GM12878 (cell line): ENCODE data around the gene SBF2. TPM values are rescaled to one million over a fixed set of nuclear protein-coding genes. Genes with fewer than 3 reads are reported as not detected.

ENCODE experiments used
- ATAC-seq: fragments of 200-7000 bp; cut with Tn5 transposase; 3 replicates; pipeline ENCODE4 v1.9.1; 2020; ENCODE audit warnings: mild to moderate bottlenecking, moderate library complexity
- BruUV-seq: library from RNA; stranded (reverse); fragments of 400-500 nt; replicated peaks from 2 replicates; lab custom pipeline; 2021; lab: Mats Ljungman, UMichigan
- CTCF ChIA-PET: fragments of 300-600 bp; sonication (Branson Sonifier 250); formaldehyde crosslinking; extraction: SDS; loops from one replicate; lab custom pipeline; 2021; ENCODE audit warnings: inconsistent platforms; lab: Yijun Ruan, JAX
- POLR2A ChIA-PET: fragments of 350-600 bp; formaldehyde crosslinking; extraction: SDS; loops from one replicate; lab custom pipeline; 2021; ENCODE audit warnings: inconsistent platforms; lab: Charles Lee
- RAD21 ChIA-PET: fragments of 300-600 bp; sonication (Branson Sonifier 250); formaldehyde crosslinking; loops from one replicate; lab custom pipeline; 2023; ENCODE audit warnings: antibody characterized with exemption; ENCODE audit not compliant: unreplicated experiment; lab: Charles Lee
- SMC1A ChIA-PET: fragments of 300-600 bp; sonication (Branson Sonifier 250); formaldehyde crosslinking; loops from one replicate; lab custom pipeline; 2023; ENCODE audit not compliant: unreplicated experiment, uncharacterized antibody; lab: Charles Lee
- DNase-seq: peaks from one replicate; pipeline ENCODE4 v3.0.0-alpha.2; 2011; ENCODE audit warnings: low read depth, low spot score
- FAIRE-seq: peaks from 3 replicates; lab custom pipeline; 2011; peaks lifted over from hg19 to GRCh38; lab: Jason Lieb, UNC
- H2AFZ ChIP-seq: 2 replicates; pipeline ENCODE4 v1.6.0; 2011; ENCODE audit warnings: low read depth, low read length, control low read depth; ENCODE audit not compliant: control insufficient read depth
- H3K27ac ChIP-seq: 2 replicates; pipeline ENCODE4 v1.5.1; 2011; ENCODE audit warnings: control low read depth; ENCODE audit not compliant: control insufficient read depth, insufficient read depth
- H3K27me3 ChIP-seq, 2 experiments: replicated peaks in 1 of 2; 2 replicates each; pipeline versions ENCODE4 v1.6.0 to v1.6.1; 2011; ENCODE audit warnings: low read length in 1 of 2; ENCODE audit not compliant: control insufficient read depth in 2 of 2, insufficient read depth in 2 of 2
- H3K36me3 ChIP-seq, 2 experiments: 2 replicates each; pipeline ENCODE4 v1.5.1; 2011; ENCODE audit warnings: low read length in 1 of 2; ENCODE audit not compliant: control insufficient read depth in 2 of 2, insufficient read depth in 2 of 2
- H3K4me1 ChIP-seq: 2 replicates; pipeline ENCODE4 v1.6.1; 2011; ENCODE audit warnings: mild to moderate bottlenecking, low read length, moderate library complexity, mixed read lengths; ENCODE audit not compliant: control insufficient read depth, insufficient read depth
- H3K4me2 ChIP-seq: 2 replicates; pipeline ENCODE4 v1.6.0; 2011; ENCODE audit warnings: control low read depth; ENCODE audit not compliant: control insufficient read depth, insufficient read depth
- H3K4me3 ChIP-seq: fragments of 200-600 bp; sonication (generic); 2 replicates; pipeline ENCODE4 v1.5.1; 2016
- H3K79me2 ChIP-seq: 2 replicates; pipeline ENCODE4 v1.6.0; 2011; ENCODE audit warnings: low read length; ENCODE audit not compliant: control insufficient read depth, insufficient read depth
- H3K9ac ChIP-seq: 2 replicates; pipeline ENCODE4 v1.8.0; 2011; ENCODE audit warnings: low read length, control low read depth, mixed read lengths; ENCODE audit not compliant: control insufficient read depth, insufficient read depth
- H3K9me3 ChIP-seq: replicated peaks from 3 replicates; pipeline ENCODE4 v1.5.1; 2011; ENCODE audit warnings: mild to moderate bottlenecking, low read length; ENCODE audit not compliant: control insufficient read depth, insufficient read depth
- H4K20me1 ChIP-seq: 2 replicates; pipeline ENCODE4 v1.6.0; 2011; ENCODE audit not compliant: control insufficient read depth, insufficient read depth
- CREB1 ChIP-seq: IDR thresholded peaks from 2 replicates; pipeline ENCODE4 v1.6.1; 2012; ENCODE audit warnings: low read depth, mild to moderate bottlenecking, inconsistent platforms
- DPF2 ChIP-seq: fragments of 450-650 bp; IDR thresholded peaks from 2 replicates; pipeline ENCODE4 v1.6.1; 2017; ENCODE audit warnings: mild to moderate bottlenecking
- MTA3 ChIP-seq: IDR thresholded peaks from 2 replicates; pipeline ENCODE4 v1.6.1; 2012; ENCODE audit warnings: low read length, inconsistent platforms, borderline replicate concordance
- POLR2AphosphoS2 ChIP-seq: IDR thresholded peaks from 2 replicates; pipeline ENCODE4 v1.6.1; 2011; ENCODE audit warnings: low read depth, mild to moderate bottlenecking, low read length, improper control_type of control experiment, moderate library complexity
- RAD51 ChIP-seq: fragments of 450-650 bp; IDR thresholded peaks from 2 replicates; pipeline ENCODE4 v1.6.1; 2016; ENCODE audit warnings: moderate library complexity, mild to moderate bottlenecking, inconsistent platforms
- RELA ChIP-seq: fragments of 450-650 bp; IDR thresholded peaks from 2 replicates; pipeline ENCODE4 v1.8.0; 2014; ENCODE audit warnings: borderline replicate concordance; ENCODE audit not compliant: partially characterized antibody
- TCF12 ChIP-seq: IDR thresholded peaks from 2 replicates; pipeline ENCODE4 v1.6.1; 2011; ENCODE audit warnings: low read depth, mild to moderate bottlenecking, low read length
- TCF3 ChIP-seq: IDR thresholded peaks from 2 replicates; pipeline ENCODE4 v1.6.1; 2012; ENCODE audit warnings: low read depth, mild to moderate bottlenecking, low read length, borderline replicate concordance; ENCODE audit not compliant: insufficient read depth
- ZNF384 ChIP-seq: IDR thresholded peaks from 2 replicates; pipeline ENCODE4 v1.6.1; 2012; ENCODE audit warnings: low read depth, mild to moderate bottlenecking, low read length, improper control_type of control experiment, borderline replicate concordance
- WGBS: methylation state at CpG from one replicate; pipeline ENCODE4 v1.1.6; 2016; ENCODE audit warnings: low lambda C conversion rate; ENCODE audit not compliant: insufficient replicate concordance, insufficient coverage; ENCODE audit errors: missing lambda C conversion rate; 5-methylcytosine and 5-hydroxymethylcytosine counted together
- in situ Hi-C: fragments of 300-500 bp; cut with MboI; formaldehyde crosslinking; loops from 9 replicates; pipeline ENCODE4 v1.14.3; 2018; ENCODE audit warnings: mixed read lengths
- intact Hi-C: fragments of 100-400 bp; cut with micrococcal nuclease; formaldehyde crosslinking; loops from one replicate; pipeline ENCODE4 v1.14.2; 2022; ENCODE audit not compliant: unreplicated experiment
- polyA plus RNA-seq, 11 experiments: library from polyadenylated mRNA; depleted of rRNA in 4 of 11; unstranded in 6 of 11; stranded (reverse) in 5 of 11; fragments of >200 nt; fragmentation: Nextera tagmentation in 4 of 11; fragmentation: Illumina TruSeq in 1 of 11; extraction: Ambion mirVana in 4 of 11; extraction: Trizol in 1 of 11; gene quantifications; 1 replicate in 1 of 11; 2 replicates in 10 of 11; pipeline versions ENCODE4 v1.2.1 to v1.2.3, GENCODE V29; 2011 to 2016; ENCODE audit warnings: inconsistent platforms in 2 of 11, missing spikeins in 2 of 11, low read depth in 1 of 11
- total RNA-seq, 4 experiments: library from RNA; depleted of rRNA in 3 of 4; stranded (reverse); fragments of >200 nt in 3 of 4; fragmentation: Illumina TruSeq in 1 of 4; extraction: Trizol in 1 of 4; gene quantifications; 2 replicates each; pipeline versions ENCODE4 v1.2.1 to v1.2.3, GENCODE V29; 2013 to 2021
- TF ChIP-seq, protein P1 (sequence below): fragments of 450-650 bp; IDR thresholded peaks from 2 replicates; pipeline ENCODE4 v1.6.1; 2017; ENCODE audit warnings: mild to moderate bottlenecking, moderate library complexity

Gene SBF2
- total and polyA plus RNA-seq, 10 of the 15 experiments (the other 5 are each of a cell fraction or from before 2014, with no cell fraction given): 0.24 to 2.3 (median 1.1) TPM

DNA sequence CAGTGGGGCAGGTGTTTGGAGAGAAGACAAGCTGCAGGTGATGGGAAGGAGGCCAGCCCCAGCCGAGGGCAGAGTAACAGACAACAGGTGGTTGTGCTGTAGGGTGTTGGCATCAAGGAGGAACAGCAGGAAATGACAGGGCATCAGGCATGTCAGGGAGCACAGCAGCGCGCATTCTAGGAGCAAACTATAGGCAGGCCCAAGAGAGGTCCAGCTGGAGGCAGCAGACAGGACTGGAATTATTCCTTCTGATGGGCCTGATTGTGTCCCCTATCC is 24.4 kb upstream of the SBF2 start:
- TF ChIP-seq CREB1: 0 out of 2 replicates have a peak, but pooled peaks have one; percentile 0
- TF ChIP-seq POLR2AphosphoS2: no peak
- Histone ChIP-seq H3K9ac (no peak overlapping the region), H4K20me1 (no peaks in the 10 kb centered on the region), H3K4me1 (peaks cover 24% of the 10 kb centered on the region), H3K27ac (peak overlapping the region; percentile 77), H3K4me2 (0 out of 2 replicates have a peak overlapping the region, but pooled peaks have one; percentile 73), H3K9me3 (no peaks in the 10 kb centered on the region), H3K4me3 (no peak overlapping the region), H3K79me2 (no peaks in the 10 kb centered on the region), H2AFZ (no peak overlapping the region), H3K27me3 (no peaks in the 10 kb centered on the region), H3K36me3 (no peaks in the 10 kb centered on the region)
- FAIRE-seq (no peak), ATAC-seq (no peak), DNase-seq (no peak)
- RAD21 ChIA-PET: interaction anchor here (0.8 to 2.0 kb wide), 9 partner anchors 9 to 559 kb away, joined by 3 to 24 read pairs (median 5); partner anchors contain the start of gene ADM
- POLR2A ChIA-PET: interaction anchor here (0.5 to 1.6 kb wide), 4 partner anchors 10 to 797 kb away, joined by 4 to 8 read pairs (median 5); no protein-coding TSS in a partner anchor
- no TSS peak for BruUV-seq
- in situ Hi-C loops: no loop called here
- SMC1A ChIA-PET: interaction anchor here (1.1 to 2.1 kb wide), 6 partner anchors 10 to 140 kb away, joined by 3 to 8 read pairs (median 5); partner anchors contain the start of gene ADM
- intact Hi-C loops: no loop called here
- WGBS: 71% methylated on average over 3 of the region's 3 CpGs
- CTCF ChIA-PET: interaction anchor here (0.6 to 2.3 kb wide), 7 partner anchors 10 to 561 kb away, joined by 3 to 22 read pairs (median 5); no protein-coding TSS in a partner anchor

DNA sequence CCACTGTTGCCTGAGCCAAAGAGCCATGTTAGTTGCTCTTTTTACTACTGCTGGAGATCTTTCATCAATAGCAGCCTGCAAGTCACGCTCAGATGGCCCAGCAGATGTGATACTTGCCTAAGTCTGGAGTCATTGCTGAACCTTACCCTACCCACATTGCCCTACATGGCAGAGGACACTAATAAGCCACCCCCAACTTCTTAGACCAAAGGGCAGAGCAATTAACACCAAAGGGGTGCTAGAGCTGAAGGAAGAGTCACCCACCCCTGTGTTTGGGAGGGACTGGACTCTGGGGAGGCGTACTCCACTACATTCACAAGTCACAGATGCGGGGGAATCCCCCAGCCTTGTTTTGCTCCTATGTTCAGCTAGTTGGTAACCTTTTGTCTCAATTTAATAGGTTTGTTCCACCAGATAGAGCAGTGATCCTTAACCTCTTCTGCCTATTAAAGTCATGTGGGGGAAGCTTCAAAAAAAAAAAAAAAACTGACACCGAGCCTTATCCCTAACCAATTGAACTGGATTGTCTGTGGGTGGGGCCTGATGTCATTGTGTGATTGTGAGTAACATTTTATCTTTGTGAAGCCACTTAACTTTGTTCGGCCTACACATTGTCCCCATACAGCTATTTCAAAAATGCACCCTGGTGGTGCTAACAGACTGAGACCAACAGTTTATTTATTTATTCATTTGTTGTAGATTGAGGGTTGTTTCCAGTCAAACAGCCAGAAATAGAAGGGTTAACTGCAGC is 23.9 kb upstream of the SBF2 start:
- peaks cover 24% of the 10 kb centered on the region for H3K4me1 ChIP-seq
- RAD21 ChIA-PET: interaction anchor here (0.8 to 2.0 kb wide), 9 partner anchors 9 to 558 kb away, joined by 3 to 24 read pairs (median 5); partner anchors contain the start of gene ADM
- no peaks in the 10 kb centered on the region for H3K36me3 ChIP-seq
- peak; percentile 91 for ATAC-seq
- WGBS: 9% methylated on average over 5 of the region's 5 CpGs
- peak overlapping the region; percentile 73 for H3K4me2 ChIP-seq
- no peaks in the 10 kb centered on the region for H3K27me3 ChIP-seq
- no peaks in the 10 kb centered on the region; the same call in 2 of the 3 replicates for H3K9me3 ChIP-seq
- H3K79me2 ChIP-seq: no peaks in the 10 kb centered on the region
- H2AFZ ChIP-seq: peak overlapping the region; percentile 64
- SMC1A ChIA-PET: interaction anchor here (0.7 to 2.1 kb wide), 8 partner anchors 8 to 141 kb away, joined by 3 to 8 read pairs (median 4); partner anchors contain the start of gene ADM
- POLR2A ChIA-PET: interaction anchor here (0.5 to 1.6 kb wide), 7 partner anchors 9 to 807 kb away, joined by 3 to 8 read pairs (median 4); no protein-coding TSS in a partner anchor
- DNase-seq: peak; percentile 74
- in situ Hi-C loops (no loop called here), intact Hi-C loops (no loop called here)
- no peak for FAIRE-seq
- H3K9ac ChIP-seq: no peak overlapping the region
- H3K4me3 ChIP-seq: peak overlapping the region; percentile 27; the same call in 1 of the 2 replicates
- CTCF ChIA-PET: interaction anchor here (0.6 to 2.3 kb wide), 10 partner anchors 9 to 560 kb away, joined by 3 to 22 read pairs (median 4); no protein-coding TSS in a partner anchor
- H3K27ac ChIP-seq: peak overlapping the region; percentile 77
- BruUV-seq: no TSS peak
- no peaks in the 10 kb centered on the region for H4K20me1 ChIP-seq
- peak; percentile 71 for TF ChIP-seq DPF2
- 0 out of 2 replicates have a peak, but pooled peaks have one; percentile 15 for TF ChIP-seq MTA3
- TF ChIP-seq RELA: no peak
- no peak for TF ChIP-seq TCF12
- peak; percentile 43; the same call in 1 of the 2 replicates for TF ChIP-seq RAD51
- peak; percentile 62; the same call in 1 of the 2 replicates for TF ChIP-seq ZNF384
- TF ChIP-seq POLR2AphosphoS2: no peak
- TF ChIP-seq, protein P1, sequence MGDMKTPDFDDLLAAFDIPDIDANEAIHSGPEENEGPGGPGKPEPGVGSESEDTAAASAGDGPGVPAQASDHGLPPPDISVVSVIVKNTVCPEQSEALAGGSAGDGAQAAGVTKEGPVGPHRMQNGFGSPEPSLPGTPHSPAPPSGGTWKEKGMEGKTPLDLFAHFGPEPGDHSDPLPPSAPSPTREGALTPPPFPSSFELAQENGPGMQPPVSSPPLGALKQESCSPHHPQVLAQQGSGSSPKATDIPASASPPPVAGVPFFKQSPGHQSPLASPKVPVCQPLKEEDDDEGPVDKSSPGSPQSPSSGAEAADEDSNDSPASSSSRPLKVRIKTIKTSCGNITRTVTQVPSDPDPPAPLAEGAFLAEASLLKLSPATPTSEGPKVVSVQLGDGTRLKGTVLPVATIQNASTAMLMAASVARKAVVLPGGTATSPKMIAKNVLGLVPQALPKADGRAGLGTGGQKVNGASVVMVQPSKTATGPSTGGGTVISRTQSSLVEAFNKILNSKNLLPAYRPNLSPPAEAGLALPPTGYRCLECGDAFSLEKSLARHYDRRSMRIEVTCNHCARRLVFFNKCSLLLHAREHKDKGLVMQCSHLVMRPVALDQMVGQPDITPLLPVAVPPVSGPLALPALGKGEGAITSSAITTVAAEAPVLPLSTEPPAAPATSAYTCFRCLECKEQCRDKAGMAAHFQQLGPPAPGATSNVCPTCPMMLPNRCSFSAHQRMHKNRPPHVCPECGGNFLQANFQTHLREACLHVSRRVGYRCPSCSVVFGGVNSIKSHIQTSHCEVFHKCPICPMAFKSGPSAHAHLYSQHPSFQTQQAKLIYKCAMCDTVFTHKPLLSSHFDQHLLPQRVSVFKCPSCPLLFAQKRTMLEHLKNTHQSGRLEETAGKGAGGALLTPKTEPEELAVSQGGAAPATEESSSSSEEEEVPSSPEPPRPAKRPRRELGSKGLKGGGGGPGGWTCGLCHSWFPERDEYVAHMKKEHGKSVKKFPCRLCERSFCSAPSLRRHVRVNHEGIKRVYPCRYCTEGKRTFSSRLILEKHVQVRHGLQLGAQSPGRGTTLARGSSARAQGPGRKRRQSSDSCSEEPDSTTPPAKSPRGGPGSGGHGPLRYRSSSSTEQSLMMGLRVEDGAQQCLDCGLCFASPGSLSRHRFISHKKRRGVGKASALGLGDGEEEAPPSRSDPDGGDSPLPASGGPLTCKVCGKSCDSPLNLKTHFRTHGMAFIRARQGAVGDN: peak; percentile 18; the same call in 1 of the 2 replicates
- TF ChIP-seq TCF3: 0 out of 2 replicates have a peak, but pooled peaks have one; percentile 16
